H1 (cell line): ENCODE data around the gene WDFY3. TPM values are rescaled to one million over a fixed set of nuclear protein-coding genes. Genes with fewer than 3 reads are reported as not detected.
A peak's percentile ranks its signal among the peaks of the same experiment; 100 is the strongest.

Source experiments
- BCL11A ChIP-seq, 2 experiments: IDR thresholded peaks; one replicate each; pipeline ENCODE4 v1.6.1; 2011; ENCODE audit warnings: low read depth in 2 of 2, low read length in 2 of 2, mild to moderate bottlenecking in 2 of 2
- CBX5 ChIP-seq: fragments of 300-800, 300-1000 bp; sonication (generic); IDR thresholded peaks from 2 replicates; pipeline ENCODE4 v1.7.1; 2016; ENCODE audit warnings: antibody characterized with exemption, low read length, low read depth
- CTBP2 ChIP-seq: IDR thresholded peaks from 2 replicates; pipeline ENCODE4 v1.7.0; 2011; ENCODE audit warnings: borderline replicate concordance, mild to moderate bottlenecking, moderate library complexity, mixed read lengths, low read length; ENCODE audit not compliant: insufficient read depth, insufficient read length
- EGR1 ChIP-seq: IDR thresholded peaks from 2 replicates; pipeline ENCODE4 v1.6.1; 2011; ENCODE audit warnings: low read depth, low read length, borderline replicate concordance
- EP300 ChIP-seq, 2 experiments: IDR thresholded peaks; 1 replicate in 1 of 2; 2 replicates in 1 of 2; pipeline ENCODE4 v1.6.1; 2011 to 2012; ENCODE audit warnings: low read depth in 2 of 2, low read length in 2 of 2, mild to moderate bottlenecking in 2 of 2, borderline replicate concordance in 1 of 2, inconsistent platforms in 1 of 2, moderate library complexity in 1 of 2
- FOSL1 ChIP-seq: IDR thresholded peaks from 2 replicates; pipeline ENCODE4 v1.6.1; 2011; ENCODE audit warnings: mild to moderate bottlenecking, low read depth, low read length, moderate library complexity; ENCODE audit not compliant: insufficient read depth
- GABPA ChIP-seq: IDR thresholded peaks from 2 replicates; pipeline ENCODE4 v1.6.1; 2011; ENCODE audit warnings: mild to moderate bottlenecking, low read length, moderate library complexity, borderline replicate concordance; ENCODE audit not compliant: insufficient read depth
- GTF2F1 ChIP-seq: IDR thresholded peaks from 2 replicates; pipeline ENCODE4 v1.6.1; 2012; ENCODE audit warnings: low read depth, low read length, improper control_type of control experiment, borderline replicate concordance
- JUN ChIP-seq: IDR thresholded peaks from 2 replicates; pipeline ENCODE4 v1.6.1; 2011; ENCODE audit warnings: low read depth, mild to moderate bottlenecking, improper control_type of control experiment, low read length
- KDM1A ChIP-seq: fragments of 200-600, 300-600 bp; sonication (generic); IDR thresholded peaks from 2 replicates; pipeline ENCODE4 v1.7.1; 2016; ENCODE audit warnings: mild to moderate bottlenecking, low read length, borderline replicate concordance
- KDM5A ChIP-seq: fragments of 200-600 bp; IDR thresholded peaks from 2 replicates; pipeline ENCODE4 v1.7.1; 2012; ENCODE audit warnings: mild to moderate bottlenecking, low read length, inconsistent platforms, mixed read lengths
- PHF8 ChIP-seq: fragments of 200-600 bp; sonication (generic); conservative IDR thresholded peaks from 2 replicates; pipeline ENCODE4 v1.7.1; 2012; ENCODE audit warnings: low read depth, mild to moderate bottlenecking, inconsistent platforms, low read length, moderate library complexity
- POLR2AphosphoS5 ChIP-seq: IDR thresholded peaks from 2 replicates; pipeline ENCODE4 v1.6.1; 2011; ENCODE audit warnings: low read depth, low read length
- SAP30 ChIP-seq: fragments of 300-600 bp; sonication (generic); IDR thresholded peaks from 2 replicates; pipeline ENCODE4 v1.7.1; 2012; ENCODE audit warnings: low read length, moderate library complexity, mild to moderate bottlenecking, inconsistent platforms; ENCODE audit not compliant: insufficient read depth, insufficient replicate concordance
- SP2 ChIP-seq: IDR thresholded peaks from 2 replicates; pipeline ENCODE4 v1.6.1; 2012; ENCODE audit warnings: mild to moderate bottlenecking, low read length, inconsistent platforms
- polyA plus RNA-seq, 7 experiments: library from polyadenylated mRNA; depleted of rRNA in 3 of 7; stranded (reverse) in 5 of 7; unstranded in 2 of 7; fragments of >200 nt in 5 of 7; fragments of 200-250 nt in 2 of 7; gene quantifications; 1 replicate in 5 of 7; 2 replicates in 1 of 7; 4 replicates in 1 of 7; pipeline versions ENCODE4 v1.2.1 to v1.2.3, GENCODE V29; 2011 to 2013; ENCODE audit warnings: missing spikeins in 2 of 7, mixed read lengths in 2 of 7
- total RNA-seq: library from RNA; stranded (reverse); fragmentation: NEBNext Ultra II Directional; extraction: Animal tissue kit (Norgen Biotek cat#: 25700); gene quantifications from 2 replicates; pipeline ENCODE4 v1.2.1, GENCODE V29; 2021

The WDFY3 gene
- total and polyA plus RNA-seq, 2 of the 8 experiments (the other 6 are each of a cell fraction or from before 2014, with no cell fraction given) = 25.6 to 62.4 TPM

DNA sequence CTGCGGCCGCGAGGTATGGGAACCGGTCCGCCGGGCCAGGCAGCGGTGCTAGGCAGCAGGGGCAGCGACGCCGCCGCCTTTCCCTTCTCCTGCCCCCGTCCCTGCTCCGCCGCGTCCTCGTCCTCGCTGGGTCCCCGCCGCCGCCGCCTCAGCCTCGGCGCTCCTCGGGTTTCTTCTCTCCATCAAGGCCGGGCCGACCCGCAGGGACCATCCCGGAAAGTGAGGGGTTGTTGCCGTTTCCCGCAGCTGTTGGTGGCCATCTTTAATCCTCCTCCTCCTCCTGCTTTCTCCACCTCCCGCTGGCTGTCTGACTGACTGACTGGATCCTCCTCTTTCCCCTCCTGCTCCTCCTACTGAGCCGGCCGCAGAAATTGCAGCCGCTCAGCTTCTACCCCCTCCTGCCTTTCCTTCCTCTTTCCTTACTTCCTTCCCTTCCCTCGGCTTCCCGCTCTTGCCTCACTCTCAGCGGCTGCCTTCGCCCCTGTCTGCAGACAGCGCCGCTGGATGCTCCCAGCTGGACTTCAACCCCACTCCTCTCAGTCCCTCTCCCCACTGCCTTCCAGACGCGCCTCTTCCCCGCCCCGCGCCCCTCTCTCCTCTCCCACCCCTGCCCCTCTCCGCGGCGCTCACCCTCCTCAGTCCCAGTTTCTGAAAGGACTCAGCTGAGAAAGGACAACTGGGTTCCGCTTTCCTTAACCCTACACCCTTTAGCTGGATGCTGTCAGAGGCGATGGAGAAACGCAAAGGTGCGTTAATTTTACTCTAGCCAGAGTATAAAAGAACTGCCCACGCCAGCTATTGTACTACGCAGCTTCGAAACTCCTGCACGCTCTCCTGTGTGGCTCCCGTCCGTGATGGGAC is at the start of gene WDFY3 (continued):
- TF ChIP-seq SAP30 = peak; percentile 63
- peak; percentile 25 for TF ChIP-seq CTBP2
- TF ChIP-seq POLR2AphosphoS5 = peak; percentile 93
- no peak for TF ChIP-seq BCL11A (IDR thresholded peaks at IDR 0.05; ENCODE audit: low read depth in 2 of 2, low read length in 2 of 2)
- TF ChIP-seq GABPA = no peak
- no peak for TF ChIP-seq GTF2F1
- no peak for TF ChIP-seq SP2
- no peak for TF ChIP-seq EGR1
- TF ChIP-seq CBX5 = no peak
- TF ChIP-seq JUN = no peak
- TF ChIP-seq FOSL1 = no peak
- peak; percentile 84; the same call in 1 of the 2 replicates for TF ChIP-seq PHF8
- TF ChIP-seq KDM5A = 0 out of 2 replicates have a peak, but pooled peaks have one; percentile 37
- TF ChIP-seq EP300 (IDR thresholded peaks at IDR 0.05; ENCODE audit: borderline replicate concordance in 1 of 2, low read depth in 2 of 2, low read length in 2 of 2) = no peak
- 0 out of 2 replicates have a peak, but pooled peaks have one; percentile 10 for TF ChIP-seq KDM1A
